HFF-Myc (cell line): Measurements from ENCODE around the gene PDXK.

Experiments used
- DNase-seq: peaks from one replicate; pipeline ENCODE4 v3.0.0-alpha.2; 2011; ENCODE audit warnings: low read depth; ENCODE audit errors: extremely low read depth
- H3K4me3 ChIP-seq: replicated peaks from 2 replicates; pipeline ENCODE4 v1.5.1; 2011; ENCODE audit warnings: low read depth, mild to moderate bottlenecking, control low read depth, low read length
- CTCF ChIP-seq: IDR thresholded peaks from 2 replicates; pipeline ENCODE4 v1.5.1; 2012; ENCODE audit warnings: mild to moderate bottlenecking, low read depth, low read length, control low read depth; ENCODE audit errors: missing control alignments

Gene PDXK

GRCh38 chr21:43800566-43800965 is 81.6 kb downstream of the PDXK start:
- no peak for DNase-seq
- TF ChIP-seq CTCF: no peak
- no peak overlapping the region for H3K4me3 ChIP-seq

- no peak for TF ChIP-seq CTCF
These were observed 82.3 kb downstream of the PDXK start for GRCh38 chr21:43801006-43801783.

GRCh38 chr21:43802713-43803313 is 83.9 kb downstream of the PDXK start:
- no peak for TF ChIP-seq CTCF
- no peak overlapping the region for H3K4me3 ChIP-seq
- no peak for DNase-seq

More at GRCh38 chr21:43801006-43801783, 82.3 kb downstream of the PDXK start:
- no peak for DNase-seq
- no peak overlapping the region for H3K4me3 ChIP-seq

GRCh38 chr21:43803558-43804300 is 84.8 kb downstream of the PDXK start:
- no peak for DNase-seq
- H3K4me3 ChIP-seq: no peak overlapping the region
- no peak for TF ChIP-seq CTCF

- no peak for DNase-seq
- no peak for TF ChIP-seq CTCF
- H3K4me3 ChIP-seq: no peak overlapping the region
These were observed 86.4 kb downstream of the PDXK start for GRCh38 chr21:43805275-43805800.

- TF ChIP-seq CTCF: no peak
- DNase-seq: no peak
- H3K4me3 ChIP-seq: no peak overlapping the region
These were observed 87.2 kb downstream of the PDXK start for GRCh38 chr21:43806017-43806710.
